Astrocyte (in vitro differentiated cells and primary cell): Measurements from ENCODE around the gene SYT17. TPM values are rescaled to one million over a fixed set of nuclear protein-coding genes. Genes with fewer than 3 reads are reported as not detected.

ENCODE experiments used
- DNase-seq: peaks from one replicate; pipeline ENCODE4 v3.0.0-alpha.2; 2010; ENCODE audit warnings: low read depth
- FAIRE-seq: peaks from 2 replicates; lab custom pipeline; 2011; peaks lifted over from hg19 to GRCh38; lab: Jason Lieb, UNC
- H2AFZ ChIP-seq: 2 replicates; pipeline ENCODE4 v1.6.0; 2012; ENCODE audit warnings: low read depth, low read length, inconsistent platforms
- H3K27ac ChIP-seq: 2 replicates; pipeline ENCODE4 v1.5.1; 2011; ENCODE audit warnings: low read depth, low read length, inconsistent platforms
- H3K27me3 ChIP-seq: 2 replicates; pipeline ENCODE4 v1.6.0; 2011; ENCODE audit warnings: low read length, inconsistent platforms; ENCODE audit not compliant: insufficient read depth
- H3K36me3 ChIP-seq: 2 replicates; pipeline ENCODE4 v1.5.1; 2011; ENCODE audit warnings: low read length, inconsistent platforms; ENCODE audit not compliant: insufficient read depth
- H3K4me1 ChIP-seq: 2 replicates; pipeline ENCODE4 v1.5.1; 2011; ENCODE audit warnings: low read length, inconsistent platforms; ENCODE audit not compliant: insufficient read depth
- H3K4me2 ChIP-seq: 2 replicates; pipeline ENCODE4 v1.6.0; 2012; ENCODE audit warnings: low read length, inconsistent platforms
- H3K4me3 ChIP-seq: 2 replicates; pipeline ENCODE4 v1.5.1; 2011; ENCODE audit warnings: low read depth, mild to moderate bottlenecking, low read length, inconsistent platforms; ENCODE audit not compliant: insufficient read depth
- H3K79me2 ChIP-seq: 2 replicates; pipeline ENCODE4 v1.6.0; 2012; ENCODE audit warnings: mild to moderate bottlenecking, low read length, inconsistent platforms; ENCODE audit not compliant: insufficient read depth
- H3K9ac ChIP-seq: 2 replicates; pipeline ENCODE4 v1.6.0; 2012; ENCODE audit warnings: mild to moderate bottlenecking, low read length, inconsistent platforms
- H3K9me3 ChIP-seq: 2 replicates; pipeline ENCODE4 v1.5.1; 2012; ENCODE audit warnings: low read depth, mild to moderate bottlenecking, low read length, inconsistent platforms; ENCODE audit not compliant: insufficient read depth
- H4K20me1 ChIP-seq: 2 replicates; pipeline ENCODE4 v1.6.0; 2012; ENCODE audit warnings: low read length, inconsistent platforms; ENCODE audit not compliant: insufficient read depth
- H3K27ac Mint-ChIP-seq: one replicate; pipeline ENCODE4 v1.8.0; 2021; ENCODE audit warnings: mild to moderate bottlenecking, mixed read lengths; ENCODE audit not compliant: unreplicated experiment
- H3K27me3 Mint-ChIP-seq: one replicate; pipeline ENCODE4 v1.8.0; 2021; ENCODE audit warnings: low read depth, mixed read lengths; ENCODE audit not compliant: unreplicated experiment
- H3K36me3 Mint-ChIP-seq: one replicate; pipeline ENCODE4 v1.8.0; 2021; ENCODE audit warnings: low read depth, mixed read lengths; ENCODE audit not compliant: unreplicated experiment
- H3K4me1 Mint-ChIP-seq: one replicate; pipeline ENCODE4 v1.8.0; 2021; ENCODE audit warnings: low read depth, mixed read lengths; ENCODE audit not compliant: unreplicated experiment
- H3K4me3 Mint-ChIP-seq: one replicate; pipeline ENCODE4 v1.8.0; 2021; ENCODE audit warnings: mild to moderate bottlenecking, moderate library complexity, mixed read lengths; ENCODE audit not compliant: unreplicated experiment
- H3K9me3 Mint-ChIP-seq: one replicate; pipeline ENCODE4 v1.8.0; 2021; ENCODE audit warnings: mild to moderate bottlenecking, mixed read lengths; ENCODE audit not compliant: unreplicated experiment
- CTCF ChIP-seq: IDR thresholded peaks from 2 replicates; pipeline ENCODE4 v1.5.1; 2011; ENCODE audit warnings: low read depth, mild to moderate bottlenecking, inconsistent platforms, low read length, moderate library complexity; ENCODE audit not compliant: insufficient read depth
- EZH2 ChIP-seq: IDR thresholded peaks from 2 replicates; pipeline ENCODE4 v1.6.1; 2012; ENCODE audit warnings: mild to moderate bottlenecking, low read length, inconsistent platforms; ENCODE audit not compliant: insufficient read depth
- total RNA-seq: library from RNA; stranded (reverse); gene quantifications from 2 replicates; pipeline ENCODE4 v1.2.1, GENCODE V29; 2021

Gene SYT17
- total RNA-seq, 1 donor from 2014 or later: 4.8 TPM

GRCh38 chr16:19274165-19274797 is 106.2 kb downstream of the SYT17 start:
- no peaks in the 10 kb centered on the region for H3K4me1 Mint-ChIP-seq
- Histone ChIP-seq H3K27ac (no peak overlapping the region), H3K4me2 (no peak overlapping the region), H2AFZ (no peak overlapping the region), H3K4me3 (no peak overlapping the region), H4K20me1 (no peaks in the 10 kb centered on the region), H3K27me3 (no peaks in the 10 kb centered on the region), H3K9me3 (no peaks in the 10 kb centered on the region), H3K36me3 (no peaks in the 10 kb centered on the region), H3K9ac (no peak overlapping the region), H3K4me1 (no peaks in the 10 kb centered on the region), H3K79me2 (no peaks in the 10 kb centered on the region)
- TF ChIP-seq EZH2 (no peak), CTCF (no peak)
- FAIRE-seq (no peak), DNase-seq (no peak)
- no peak overlapping the region for H3K27ac Mint-ChIP-seq
- H3K36me3 Mint-ChIP-seq: no peaks in the 10 kb centered on the region
- peaks cover 2% of the 10 kb centered on the region for H3K9me3 Mint-ChIP-seq
- H3K27me3 Mint-ChIP-seq: peaks cover 19% of the 10 kb centered on the region
- no peak overlapping the region for H3K4me3 Mint-ChIP-seq

GRCh38 chr16:19278403-19278802 is 110.4 kb downstream of the SYT17 start:
- H4K20me1 ChIP-seq: no peaks in the 10 kb centered on the region
- H3K9me3 ChIP-seq: no peaks in the 10 kb centered on the region
- H3K4me1 ChIP-seq: no peaks in the 10 kb centered on the region
- H3K79me2 ChIP-seq: no peaks in the 10 kb centered on the region
- no peak overlapping the region for H3K27ac Mint-ChIP-seq
- H3K9me3 Mint-ChIP-seq: peaks cover 7% of the 10 kb centered on the region
- no peak overlapping the region for H3K4me3 Mint-ChIP-seq
- TF ChIP-seq CTCF (no peak), EZH2 (no peak)
- H3K27ac ChIP-seq: no peak overlapping the region
- no peak overlapping the region for H3K4me3 ChIP-seq
- no peak for FAIRE-seq
- DNase-seq: no peak
- H3K9ac ChIP-seq: no peak overlapping the region
- H2AFZ ChIP-seq: no peak overlapping the region
- no peak overlapping the region for H3K4me2 ChIP-seq
- H3K36me3 Mint-ChIP-seq: no peaks in the 10 kb centered on the region
- no peaks in the 10 kb centered on the region for H3K36me3 ChIP-seq
- H3K27me3 Mint-ChIP-seq: peaks cover 19% of the 10 kb centered on the region
- H3K27me3 ChIP-seq: no peaks in the 10 kb centered on the region
- peaks cover 3% of the 10 kb centered on the region for H3K4me1 Mint-ChIP-seq

GRCh38 chr16:19281246-19281645 is 113.2 kb downstream of the SYT17 start:
- no peak overlapping the region for H3K4me3 ChIP-seq
- peaks cover 2% of the 10 kb centered on the region for H3K4me1 ChIP-seq
- Mint-ChIP-seq H3K4me3 (no peak overlapping the region), H3K27me3 (peaks cover 10% of the 10 kb centered on the region), H3K36me3 (no peaks in the 10 kb centered on the region), H3K27ac (no peak overlapping the region), H3K4me1 (peaks cover 5% of the 10 kb centered on the region), H3K9me3 (peaks cover 7% of the 10 kb centered on the region)
- no peak overlapping the region for H3K9ac ChIP-seq
- TF ChIP-seq CTCF (no peak), EZH2 (no peak)
- no peak for DNase-seq
- FAIRE-seq: no peak
- no peaks in the 10 kb centered on the region for H3K79me2 ChIP-seq
- H4K20me1 ChIP-seq: no peaks in the 10 kb centered on the region
- H3K27me3 ChIP-seq: no peaks in the 10 kb centered on the region
- no peak overlapping the region for H2AFZ ChIP-seq
- H3K36me3 ChIP-seq: no peaks in the 10 kb centered on the region
- no peaks in the 10 kb centered on the region for H3K9me3 ChIP-seq
- no peak overlapping the region for H3K27ac ChIP-seq
- H3K4me2 ChIP-seq: no peak overlapping the region
